Measurements from ENCODE around the gene PEX12.
"Not testable (repeated sequence)": the region's sequence is repeated elsewhere in the genome, so short reads cannot be mapped to it uniquely, and the experiment has no call there.

PEX12 gene

GRCh38 chr17:35577830-35578196, 558 bp downstream of the PEX12 start:
- DNase-seq = no peak

GRCh38 chr17:35575759-35576158, 2.6 kb downstream of the PEX12 start:
- DNase-seq = no peak

- DNase-seq = no peak
Observed at GRCh38 chr17:35569405-35569804, 9.0 kb downstream of the PEX12 start.

GRCh38 chr17:35568561-35568960, 9.8 kb downstream of the PEX12 start:
- DNase-seq = peak; percentile 16

DNA sequence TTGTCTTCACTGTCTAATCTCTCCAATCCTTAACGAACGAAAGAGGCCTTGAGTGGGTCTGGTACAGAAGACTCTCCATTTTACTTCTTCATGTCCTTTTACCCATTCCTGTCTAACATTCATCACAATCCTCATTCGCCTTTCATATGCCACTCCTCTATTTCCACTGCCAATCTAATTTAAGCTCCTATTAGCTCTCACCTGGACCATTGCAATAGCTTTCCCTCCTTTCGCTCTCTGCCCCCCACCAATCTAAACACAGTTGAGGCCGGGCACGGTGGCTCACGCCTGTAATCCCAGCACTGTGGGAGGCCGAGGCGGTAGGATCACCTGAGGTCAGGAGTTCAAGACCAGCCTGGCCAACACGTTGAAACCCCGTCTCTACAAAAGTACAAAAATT, 11.4 kb downstream of the PEX12 start:
- no peak for DNase-seq

- DNase-seq = not testable (repeated sequence)
Observed at GRCh38 chr17:35563181-35563580, 15.2 kb downstream of the PEX12 start.

- no peak for DNase-seq
Observed at GRCh38 chr17:35560703-35561102, 17.7 kb downstream of the PEX12 start, which contains the start of gene SLFN14. Gene SLFN14 (minus strand): TSS chr17:35560819. CDS start chr17:35558062, 2,757 bp downstream.

GRCh38 chr17:35559495-35560210, 18.7 kb downstream of the PEX12 start:
- DNase-seq = no peak

DNA sequence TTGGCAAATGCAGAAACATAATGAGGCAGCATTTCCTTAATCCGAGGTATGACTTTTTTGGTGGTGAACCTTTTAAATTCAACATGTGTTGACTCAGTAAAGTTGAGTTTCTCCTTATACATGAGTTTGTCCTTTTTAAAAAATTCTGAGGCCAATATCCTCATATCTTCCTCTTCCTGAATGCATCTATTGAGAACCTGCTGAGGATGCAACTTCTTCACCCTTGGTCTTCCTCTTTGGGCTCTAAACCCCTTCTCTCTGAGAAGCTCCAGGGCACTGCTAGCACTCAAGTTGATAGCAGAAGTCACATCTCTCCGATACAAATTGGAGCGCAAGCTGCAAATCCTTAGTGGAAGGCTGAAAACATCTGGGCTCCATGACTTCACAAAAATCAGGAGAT, 21.0 kb downstream of the PEX12 start:
- DNase-seq = no peak

DNA sequence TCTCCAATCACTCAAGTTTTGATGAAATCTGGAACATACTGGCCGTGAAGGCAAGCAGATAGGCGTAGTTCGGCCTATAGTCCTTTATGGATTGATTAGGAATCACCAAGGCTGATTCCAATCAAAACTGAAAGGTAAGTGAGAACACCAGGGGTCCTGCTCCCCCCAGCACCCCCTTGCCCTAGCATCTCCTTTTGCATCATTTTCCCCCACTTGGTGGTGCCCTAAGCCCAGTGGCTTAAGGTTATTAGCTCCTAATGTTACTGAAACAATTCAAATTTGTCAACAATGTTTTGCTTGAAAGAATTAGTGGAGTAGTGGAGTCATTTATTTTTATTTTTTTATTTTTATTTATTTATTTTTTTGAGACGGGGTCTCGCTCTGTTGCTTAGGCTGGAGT, 22.7 kb downstream of the PEX12 start:
- DNase-seq = no peak

DNA sequence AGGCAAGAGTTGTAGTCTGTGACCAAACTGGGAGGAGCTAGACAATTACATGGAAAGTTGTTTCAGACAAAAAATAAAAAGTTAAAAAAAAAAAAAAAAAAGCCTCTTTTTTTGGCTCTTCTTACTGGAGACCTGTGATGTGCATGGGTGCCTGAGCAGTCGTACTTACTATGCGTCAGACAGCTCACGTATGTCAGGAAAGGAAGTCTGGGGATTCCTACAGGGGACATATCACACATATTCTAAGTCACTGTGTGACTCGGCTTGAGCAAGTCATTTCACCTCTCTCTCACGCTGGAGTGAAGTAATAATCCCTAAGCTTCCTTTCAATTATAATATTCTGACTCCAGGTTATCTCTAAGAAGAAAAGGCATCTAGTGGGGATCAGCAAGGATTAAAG, 23.7 kb downstream of the PEX12 start:
- DNase-seq = no peak

- no peak for DNase-seq
Observed at GRCh38 chr17:35553310-35553709, 25.1 kb downstream of the PEX12 start.

- no peak for DNase-seq
Observed at GRCh38 chr17:35548978-35549377, 29.4 kb downstream of the PEX12 start.

DNA sequence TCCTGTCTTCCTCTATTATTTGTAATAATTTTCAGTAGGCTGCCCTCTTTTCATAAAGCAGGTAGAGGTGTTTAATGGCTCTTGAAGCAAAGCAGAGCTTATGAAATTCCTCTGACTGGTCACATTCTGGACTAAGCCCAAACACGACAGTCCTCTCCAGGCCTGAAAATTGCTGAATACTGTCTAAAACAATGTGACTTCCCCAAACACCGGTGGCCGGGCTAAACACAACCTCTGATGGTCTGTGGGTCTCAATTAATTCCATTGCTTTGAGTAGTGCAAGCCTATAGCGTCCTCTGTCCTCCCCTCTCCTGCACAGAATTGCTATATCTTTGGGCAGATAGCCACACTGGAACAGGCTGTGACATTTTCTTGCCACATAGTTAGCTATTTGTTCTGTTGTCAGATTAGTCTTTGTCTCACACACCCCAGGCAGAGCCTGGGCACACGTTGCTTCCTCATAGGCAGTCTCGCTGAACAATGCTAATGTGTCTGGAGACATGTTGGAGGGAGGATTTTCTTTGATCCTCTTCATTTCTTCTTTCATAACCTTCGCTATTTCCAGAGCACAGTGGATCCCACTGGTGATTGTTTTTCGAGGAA, 30.1 kb downstream of the PEX12 start:
- no peak for DNase-seq

DNA sequence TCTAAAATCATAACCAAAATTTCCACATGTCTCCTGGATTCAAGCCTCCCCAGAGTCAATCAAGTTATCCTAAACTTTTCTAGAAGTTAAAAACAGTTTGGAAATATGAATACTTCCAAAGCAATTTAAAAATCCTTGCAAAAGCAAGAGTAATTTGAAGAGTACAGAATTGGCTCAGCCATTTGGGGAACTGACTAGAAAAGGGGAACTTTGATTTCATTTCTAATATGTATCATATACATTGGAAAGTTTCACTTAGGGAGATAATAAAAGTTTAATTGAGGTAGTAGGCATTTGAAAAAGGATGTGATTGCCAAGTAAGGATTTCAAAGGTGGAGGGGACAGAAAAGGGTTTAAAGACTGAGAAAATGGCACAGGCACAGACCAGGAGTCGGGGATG, 31.9 kb downstream of the PEX12 start:
- DNase-seq = no peak

DNA sequence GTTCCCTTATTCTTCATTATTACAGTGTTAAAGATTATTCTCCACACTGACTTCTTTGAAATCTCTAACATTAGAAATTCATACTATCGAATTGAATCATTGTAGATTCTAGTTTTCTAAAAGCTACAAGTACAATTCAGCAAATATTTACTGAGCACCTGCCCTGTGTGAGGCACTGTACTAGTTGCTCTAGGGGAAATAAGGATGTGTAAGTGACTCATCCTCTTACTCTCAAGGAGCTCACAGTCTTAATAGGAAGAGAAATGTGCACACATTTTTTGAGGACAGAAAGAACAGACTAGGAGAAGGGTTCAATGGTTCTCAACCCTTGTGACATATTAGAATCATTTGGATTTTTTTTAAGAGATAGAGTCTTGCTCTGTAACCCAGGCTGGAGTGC, 33.2 kb downstream of the PEX12 start:
- no peak for DNase-seq

- DNase-seq = no peak
Observed at GRCh38 chr17:35543856-35544255, 34.5 kb downstream of the PEX12 start.

GRCh38 chr17:35542990-35543389, 35.4 kb downstream of the PEX12 start:
- no peak for DNase-seq

GRCh38 chr17:35541434-35541833, 36.9 kb downstream of the PEX12 start:
- no peak for DNase-seq

GRCh38 chr17:35540589-35541404, 37.6 kb downstream of the PEX12 start:
- peak; percentile 50 for DNase-seq

GRCh38 chr17:35539659-35540026, 38.7 kb downstream of the PEX12 start:
- DNase-seq = no peak

DNA sequence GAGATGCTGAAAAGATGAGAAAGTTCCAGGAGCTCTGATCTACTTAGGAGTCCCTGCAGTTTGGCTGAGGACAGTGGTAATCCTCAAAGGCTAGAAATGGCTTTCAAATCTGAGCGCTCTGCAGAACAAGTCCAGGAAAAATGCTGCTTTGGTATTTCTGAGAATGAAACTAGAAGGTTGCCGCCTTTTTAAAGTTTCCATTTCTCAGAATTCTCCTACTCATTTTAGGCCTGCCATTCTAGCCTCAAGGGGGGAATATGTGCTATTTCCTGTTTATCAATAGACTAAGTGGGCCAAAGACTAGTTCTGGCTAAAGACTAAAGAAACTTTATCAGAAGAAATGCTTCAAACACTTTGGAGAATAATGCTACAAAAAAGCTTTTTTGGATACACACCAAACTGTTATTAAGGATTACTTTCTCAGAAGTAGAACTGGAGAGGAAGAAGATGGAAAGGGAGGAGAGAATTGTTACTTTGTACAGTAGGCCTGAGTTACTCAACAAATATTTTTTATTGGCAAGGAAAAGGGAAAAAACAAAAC, 40.7 kb downstream of the PEX12 start, which contains the start of gene SLFN12L:
Gene SLFN12L (minus strand): TSS at position 78 of the 541 bp plus-strand sequence. CDS start 15,314 bp downstream, outside the sequence.
- DNase-seq = peak; percentile 40

DNA sequence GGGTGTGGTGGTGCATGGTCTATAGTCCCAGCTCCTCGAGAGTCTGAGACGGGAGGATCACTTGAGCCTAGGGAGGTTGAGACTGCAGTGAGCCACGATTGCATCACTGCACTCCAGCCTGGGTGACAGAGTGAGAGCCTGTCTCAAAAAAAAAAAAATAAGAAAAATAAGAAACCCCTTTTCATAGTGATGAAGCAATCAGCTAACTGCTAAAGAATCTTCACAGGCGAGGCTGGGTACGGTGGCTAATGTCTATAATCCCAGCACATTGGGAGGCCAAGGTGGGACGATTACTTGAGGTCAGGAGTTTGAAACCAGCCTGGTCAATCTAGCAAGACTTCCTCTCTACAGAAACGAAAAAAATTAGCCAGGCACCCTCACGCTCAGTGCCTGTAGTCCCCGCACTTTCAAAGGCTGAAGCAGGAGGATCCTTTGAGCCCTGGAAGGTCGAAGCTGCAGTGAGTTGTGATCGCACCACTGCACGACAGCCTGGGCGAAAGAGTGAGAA, 41.7 kb downstream of the PEX12 start:
- DNase-seq = no peak
